ENCODE results near the gene HAPSTR1. TPM values are rescaled to one million over a fixed set of nuclear protein-coding genes. Genes with fewer than 3 reads are reported as not detected.
A peak's percentile ranks its signal among the peaks of the same experiment; 100 is the strongest.
"Not testable (repeated sequence)": the region's sequence is repeated elsewhere in the genome, so short reads cannot be mapped to it uniquely, and the experiment has no call there.

Gene HAPSTR1
- total RNA-seq (2022) (87.4 and 88.9 TPM in 2 replicates), Bru-seq, nascent RNA (percentile 97 among the genes with signal in this experiment), BruChase-seq, experiment 1, labeled RNA remaining after a 6-hour chase (percentile 96 among the genes with signal in this experiment), BruChase-seq, experiment 2, labeled RNA remaining after a 2-hour chase (percentile 98 among the genes with signal in this experiment)
- long read RNA-seq, full-length matches to known transcripts = 96 of 114 reads
- long read RNA-seq, partial matches to known transcripts = 4 of 114 reads
- long read RNA-seq, other reads (novel, unspliced or antisense) = 14 of 114 reads

GRCh38 chr16:9090960-9091866 lies at the start of gene HAPSTR1:
Gene HAPSTR1, plus strand, starts transcription at chr16:9091644. Its CDS starts 401 bp downstream, at chr16:9092045.
- CTCF ChIA-PET = interaction anchor here (0.6 to 1.8 kb wide), 5 partner anchors 9 to 95 kb away, joined by 3 to 7 read pairs (median 4); no protein-coding TSS in a partner anchor
- no peaks in the 10 kb centered on the region for H3K9me3 Mint-ChIP-seq (ENCODE audit: unreplicated experiment)
- DNase-seq (ENCODE audit: unreplicated experiment) = peak; percentile 100
- peak within 1 kb of the TSS; percentile 87 for H3K4me3 Mint-ChIP-seq (ENCODE audit: unreplicated experiment)
- no peaks in the 10 kb centered on the region for H3K27me3 Mint-ChIP-seq (ENCODE audit: insufficient read depth, unreplicated experiment)
- intact Hi-C loops (cut with micrococcal nuclease) = loop anchor here (1.0 to 10.0 kb wide), 4 partner anchors 23 to 156 kb away; no protein-coding TSS in a partner anchor
- no TSS peak for BruUV-seq (replicated peaks)
- peak within 1 kb of the TSS; percentile 95 for H3K27ac Mint-ChIP-seq (ENCODE audit: low read depth, unreplicated experiment)
- peaks cover 30% of the 10 kb centered on the region for H3K4me1 Mint-ChIP-seq (ENCODE audit: insufficient read depth, unreplicated experiment)
- POLR2A ChIA-PET = interaction anchor here (0.7 to 4.6 kb wide), 16 partner anchors 9 to 1854 kb away, joined by 3 to 63 read pairs (median 5); partner anchors contain the start of genes CARHSP1 and USP7
- peaks cover 42% of the 10 kb centered on the region for H3K36me3 Mint-ChIP-seq (ENCODE audit: insufficient read depth, unreplicated experiment)
- TF ChIP-seq CTCF (IDR thresholded peaks at IDR 0.05; ENCODE audit: unreplicated experiment) = no peak

- no peaks in the 10 kb centered on the region for H3K27me3 Mint-ChIP-seq (ENCODE audit: insufficient read depth, unreplicated experiment)
- H3K4me1 Mint-ChIP-seq (ENCODE audit: insufficient read depth, unreplicated experiment) = peaks cover 5% of the 10 kb centered on the region
- H3K9me3 Mint-ChIP-seq (ENCODE audit: unreplicated experiment) = no peaks in the 10 kb centered on the region
- TF ChIP-seq CTCF (IDR thresholded peaks at IDR 0.05; ENCODE audit: unreplicated experiment) = no peak
- CTCF ChIA-PET = interaction anchor here (2.7 kb wide), 1 partner anchor 10 kb away, joined by 12 read pairs; no protein-coding TSS in a partner anchor
- no peak for DNase-seq (ENCODE audit: unreplicated experiment)
- no TSS peak for BruUV-seq (replicated peaks)
- POLR2A ChIA-PET = no interaction called here
- H3K27ac Mint-ChIP-seq (ENCODE audit: low read depth, unreplicated experiment) = no peak overlapping the region
- no peaks in the 10 kb centered on the region for H3K36me3 Mint-ChIP-seq (ENCODE audit: insufficient read depth, unreplicated experiment)
- no peak overlapping the region for H3K4me3 Mint-ChIP-seq (ENCODE audit: unreplicated experiment)
- intact Hi-C loops (cut with micrococcal nuclease) = no loop called here
These were observed 48.9 kb upstream of the HAPSTR1 start for GRCh38 chr16:9042533-9042932.

- ChIA-PET POLR2A (no interaction called here), CTCF (interaction anchor here (2.7 kb wide), 1 partner anchor 10 kb away, joined by 12 read pairs; no protein-coding TSS in a partner anchor)
- H3K36me3 Mint-ChIP-seq (ENCODE audit: insufficient read depth, unreplicated experiment) = no peaks in the 10 kb centered on the region
- DNase-seq (ENCODE audit: unreplicated experiment) = no peak
- H3K27me3 Mint-ChIP-seq (ENCODE audit: insufficient read depth, unreplicated experiment) = no peaks in the 10 kb centered on the region
- intact Hi-C loops (cut with micrococcal nuclease) = no loop called here
- no peak overlapping the region for H3K27ac Mint-ChIP-seq (ENCODE audit: low read depth, unreplicated experiment)
- TF ChIP-seq CTCF (IDR thresholded peaks at IDR 0.05; ENCODE audit: unreplicated experiment) = no peak
- no peak overlapping the region for H3K4me3 Mint-ChIP-seq (ENCODE audit: unreplicated experiment)
- BruUV-seq (replicated peaks) = no TSS peak
- H3K4me1 Mint-ChIP-seq (ENCODE audit: insufficient read depth, unreplicated experiment) = peaks cover 11% of the 10 kb centered on the region
- no peaks in the 10 kb centered on the region for H3K9me3 Mint-ChIP-seq (ENCODE audit: unreplicated experiment)
These were observed 48.3 kb upstream of the HAPSTR1 start for GRCh38 chr16:9042964-9043680.

GRCh38 chr16:9045562-9045961 lies 45.9 kb upstream of the HAPSTR1 start:
- BruUV-seq (replicated peaks); intact Hi-C loops (cut with micrococcal nuclease); DNase-seq (ENCODE audit: unreplicated experiment); H3K36me3 Mint-ChIP-seq (ENCODE audit: insufficient read depth, unreplicated experiment); POLR2A ChIA-PET; H3K4me3 Mint-ChIP-seq (ENCODE audit: unreplicated experiment); H3K27me3 Mint-ChIP-seq (ENCODE audit: insufficient read depth, unreplicated experiment); H3K27ac Mint-ChIP-seq (ENCODE audit: low read depth, unreplicated experiment); H3K9me3 Mint-ChIP-seq (ENCODE audit: unreplicated experiment): not testable (repeated sequence)
- CTCF ChIA-PET = interaction anchor here (0.5 to 1.1 kb wide), 3 partner anchors 88 to 126 kb away, joined by 3 read pairs; no protein-coding TSS in a partner anchor
- H3K4me1 Mint-ChIP-seq (ENCODE audit: insufficient read depth, unreplicated experiment) = peaks cover 15% of the 10 kb centered on the region
